Measurements from ENCODE around the gene POU2AF3. TPM values are rescaled to one million over a fixed set of nuclear protein-coding genes. Genes with fewer than 3 reads are reported as not detected.
A peak's percentile ranks its signal among the peaks of the same experiment; 100 is the strongest.

The POU2AF3 gene
- total and polyA plus RNA-seq, 2 donors (not counting 1 experiment from before 2014, with no cell fraction given), result 0.51 to 2.1 TPM

DNA sequence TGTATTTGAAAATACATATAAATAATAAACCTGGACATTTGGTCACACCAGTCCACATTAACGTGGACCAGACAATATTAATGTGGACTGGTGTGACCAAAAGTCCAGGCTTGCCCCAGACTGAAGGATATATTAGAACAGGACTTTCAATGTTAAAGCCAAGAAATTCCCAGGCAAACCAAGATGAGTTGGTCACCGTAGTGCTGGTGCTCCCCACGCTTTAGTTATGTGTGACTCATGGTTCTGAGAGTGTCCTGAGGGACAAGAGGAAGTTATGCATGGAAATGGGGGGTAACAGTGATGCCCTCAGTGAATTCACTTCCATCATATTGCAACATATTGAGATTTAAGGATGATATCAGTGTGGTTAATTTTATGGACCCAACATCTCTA lies 49.4 kb downstream of the POU2AF3 start:
- Histone ChIP-seq H3K9ac (ENCODE audit: low read length) (no peak overlapping the region), H3K9me3 (ENCODE audit: control extremely low read depth in 1 of 3, control insufficient read depth in 2 of 3, insufficient read depth in 1 of 3, low read length in 2 of 3) (no peaks in the 10 kb centered on the region), H3K27ac (ENCODE audit: low read length in 2 of 2) (no peak overlapping the region), H3K4me2 (replicated peaks; ENCODE audit: low read depth, low read length, poor library complexity, severe bottlenecking) (no peak overlapping the region), H2AFZ (ENCODE audit: insufficient read depth, low read depth, low read length, poor library complexity, severe bottlenecking) (no peak overlapping the region), H3K27me3 (replicated peaks in 1 of 4; ENCODE audit: control extremely low read depth in 1 of 4, control insufficient read depth in 3 of 4, insufficient read depth in 4 of 4, low read length in 3 of 4) (no peaks in the 10 kb centered on the region), H3K4me1 (ENCODE audit: control insufficient read depth in 2 of 2, insufficient read depth in 2 of 2, low read length in 2 of 2) (peaks cover 2 to 11% of the 10 kb centered on the region in 2 donors), H3K36me3 (replicated peaks in 1 of 2; ENCODE audit: control extremely low read depth in 1 of 2, control insufficient read depth in 1 of 2, extremely low read depth in 1 of 2, insufficient read depth in 2 of 2, low read length in 1 of 2) (peaks cover 1 to 17% of the 10 kb centered on the region in 2 experiments), H3K79me2 (ENCODE audit: control insufficient read depth, insufficient read depth, low read length) (no peaks in the 10 kb centered on the region), H3K4me3 (ENCODE audit: control extremely low read depth in 1 of 5, extremely low read depth in 1 of 5, insufficient read depth in 1 of 5, low read depth in 2 of 5, low read length in 4 of 5) (no peak overlapping the region), H4K20me1 (ENCODE audit: control insufficient read depth, insufficient read depth, low read length, poor library complexity, severe bottlenecking) (no peaks in the 10 kb centered on the region)
- TF ChIP-seq, protein P1, sequence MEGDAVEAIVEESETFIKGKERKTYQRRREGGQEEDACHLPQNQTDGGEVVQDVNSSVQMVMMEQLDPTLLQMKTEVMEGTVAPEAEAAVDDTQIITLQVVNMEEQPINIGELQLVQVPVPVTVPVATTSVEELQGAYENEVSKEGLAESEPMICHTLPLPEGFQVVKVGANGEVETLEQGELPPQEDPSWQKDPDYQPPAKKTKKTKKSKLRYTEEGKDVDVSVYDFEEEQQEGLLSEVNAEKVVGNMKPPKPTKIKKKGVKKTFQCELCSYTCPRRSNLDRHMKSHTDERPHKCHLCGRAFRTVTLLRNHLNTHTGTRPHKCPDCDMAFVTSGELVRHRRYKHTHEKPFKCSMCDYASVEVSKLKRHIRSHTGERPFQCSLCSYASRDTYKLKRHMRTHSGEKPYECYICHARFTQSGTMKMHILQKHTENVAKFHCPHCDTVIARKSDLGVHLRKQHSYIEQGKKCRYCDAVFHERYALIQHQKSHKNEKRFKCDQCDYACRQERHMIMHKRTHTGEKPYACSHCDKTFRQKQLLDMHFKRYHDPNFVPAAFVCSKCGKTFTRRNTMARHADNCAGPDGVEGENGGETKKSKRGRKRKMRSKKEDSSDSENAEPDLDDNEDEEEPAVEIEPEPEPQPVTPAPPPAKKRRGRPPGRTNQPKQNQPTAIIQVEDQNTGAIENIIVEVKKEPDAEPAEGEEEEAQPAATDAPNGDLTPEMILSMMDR (IDR thresholded peaks at IDR 0.05), result no peak
- no peak for TF ChIP-seq EZH2 (IDR thresholded peaks at IDR 0.05; ENCODE audit: borderline replicate concordance, insufficient read depth, low read depth, low read length, poor library complexity, severe bottlenecking)
- ATAC-seq (ENCODE audit: low read depth), result no peak
- Mint-ChIP-seq H3K4me1 (peaks cover 59% of the 10 kb centered on the region), H3K27ac (peak overlapping the region; percentile 62), H3K4me3 (no peak overlapping the region), H3K27me3 (no peaks in the 10 kb centered on the region), H3K9me3 (ENCODE audit: insufficient read depth) (no peaks in the 10 kb centered on the region)
- DNase-seq, result no peak
- intact Hi-C loops (cut with micrococcal nuclease), result loop anchor here (2.0 to 5.0 kb wide), 4 partner anchors 40 to 75 kb away; no protein-coding TSS in a partner anchor
- CTCF ChIA-PET, result interaction anchor here (2.3 kb wide), 1 partner anchor 75 kb away, joined by 12 read pairs; no protein-coding TSS in a partner anchor
- WGBS (ENCODE audit: insufficient coverage), result 100% methylated on average over 1 of the region's 3 CpGs
- POLR2A ChIA-PET, result no interaction called here

DNA sequence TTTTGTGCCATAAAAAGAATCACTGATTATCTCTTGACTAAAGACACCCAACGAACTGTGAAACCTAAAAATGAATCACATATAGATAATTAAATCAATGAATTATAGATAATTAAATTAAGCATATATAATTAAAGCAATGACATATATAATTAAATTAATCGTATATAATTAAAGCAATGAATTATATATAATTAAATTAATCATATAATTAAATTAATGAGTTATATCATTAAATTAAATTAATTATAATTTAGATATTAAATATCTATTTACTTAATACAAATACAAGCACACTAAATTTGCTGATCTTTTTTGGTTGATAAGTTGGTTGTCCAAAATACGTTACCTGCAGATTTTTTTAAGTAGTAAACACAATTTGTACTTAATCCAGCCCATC lies 49.8 kb downstream of the POU2AF3 start:
- H3K27ac ChIP-seq (ENCODE audit: low read length in 2 of 2), result no peak overlapping the region
- POLR2A ChIA-PET, result no interaction called here
- no peak overlapping the region for H3K9ac ChIP-seq (ENCODE audit: low read length)
- H2AFZ ChIP-seq (ENCODE audit: insufficient read depth, low read depth, low read length, poor library complexity, severe bottlenecking), result no peak overlapping the region
- no peak overlapping the region for H3K4me2 ChIP-seq (replicated peaks; ENCODE audit: low read depth, low read length, poor library complexity, severe bottlenecking)
- peaks cover 1 to 22% of the 10 kb centered on the region in 2 experiments for H3K36me3 ChIP-seq (replicated peaks in 1 of 2; ENCODE audit: control extremely low read depth in 1 of 2, control insufficient read depth in 1 of 2, extremely low read depth in 1 of 2, insufficient read depth in 2 of 2, low read length in 1 of 2)
- Mint-ChIP-seq H3K27ac (peak overlapping the region; percentile 72), H3K4me1 (peaks cover 62% of the 10 kb centered on the region), H3K27me3 (no peaks in the 10 kb centered on the region), H3K4me3 (no peak overlapping the region), H3K9me3 (ENCODE audit: insufficient read depth) (no peaks in the 10 kb centered on the region)
- no CpG with 5 or more reads among the region's 3 CpGs for WGBS (ENCODE audit: insufficient coverage)
- H3K79me2 ChIP-seq (ENCODE audit: control insufficient read depth, insufficient read depth, low read length), result no peaks in the 10 kb centered on the region
- no peaks in the 10 kb centered on the region for H3K27me3 ChIP-seq (replicated peaks in 1 of 4; ENCODE audit: control extremely low read depth in 1 of 4, control insufficient read depth in 3 of 4, insufficient read depth in 4 of 4, low read length in 3 of 4)
- H3K4me3 ChIP-seq (ENCODE audit: control extremely low read depth in 1 of 5, extremely low read depth in 1 of 5, insufficient read depth in 1 of 5, low read depth in 2 of 5, low read length in 4 of 5), result no peak overlapping the region
- peaks cover 2% of the 10 kb centered on the region for H4K20me1 ChIP-seq (ENCODE audit: control insufficient read depth, insufficient read depth, low read length, poor library complexity, severe bottlenecking)
- intact Hi-C loops (cut with micrococcal nuclease), result loop anchor here (5.0 kb wide), 3 partner anchors 39 to 56 kb away; no protein-coding TSS in a partner anchor
- TF ChIP-seq EZH2 (IDR thresholded peaks at IDR 0.05; ENCODE audit: borderline replicate concordance, insufficient read depth, low read depth, low read length, poor library complexity, severe bottlenecking), result no peak
- TF ChIP-seq, protein P1 (IDR thresholded peaks at IDR 0.05), result no peak
- DNase-seq (no peak), ATAC-seq (ENCODE audit: low read depth) (no peak)
- CTCF ChIA-PET, result interaction anchor here (2.4 to 32.5 kb wide), 2 partner anchors 65 to 71 kb away, joined by 9 to 922 read pairs; no protein-coding TSS in a partner anchor
- H3K4me1 ChIP-seq (ENCODE audit: control insufficient read depth in 2 of 2, insufficient read depth in 2 of 2, low read length in 2 of 2), result peaks cover 5 to 13% of the 10 kb centered on the region in 2 donors
- no peaks in the 10 kb centered on the region for H3K9me3 ChIP-seq (ENCODE audit: control extremely low read depth in 1 of 3, control insufficient read depth in 2 of 3, insufficient read depth in 1 of 3, low read length in 2 of 3)
